Mesendoderm (in vitro differentiated cells): Measurements from ENCODE around the gene TDRD15.

Experiments used
- DNase-seq: peaks from one replicate; pipeline ENCODE4 v3.0.0; 2013
- H2AK5ac ChIP-seq: 2 replicates; pipeline ENCODE4 v1.6.1; 2013; ENCODE audit warnings: low read length, inconsistent platforms
- H2BK120ac ChIP-seq: 2 replicates; pipeline ENCODE4 v1.6.1; 2013; ENCODE audit warnings: low read depth, mild to moderate bottlenecking, low read length, moderate library complexity, mixed read lengths
- H2BK15ac ChIP-seq: replicated peaks from 2 replicates; pipeline ENCODE4 v1.6.1; 2013; ENCODE audit warnings: low read depth, mild to moderate bottlenecking, moderate library complexity
- H2BK5ac ChIP-seq: 2 replicates; pipeline ENCODE4 v1.6.1; 2013; ENCODE audit warnings: low read length, inconsistent platforms
- H3K18ac ChIP-seq: 2 replicates; pipeline ENCODE4 v1.6.1; 2013; ENCODE audit warnings: mild to moderate bottlenecking, low read length, mixed read lengths
- H3K23ac ChIP-seq: one replicate; pipeline ENCODE4 v1.6.1; 2013; ENCODE audit warnings: low read length
- H3K27ac ChIP-seq: 2 replicates; pipeline ENCODE4 v1.5.1; 2013; ENCODE audit warnings: low read depth, mild to moderate bottlenecking, inconsistent platforms, low read length, moderate library complexity
- H3K27me3 ChIP-seq: 2 replicates; pipeline ENCODE4 v1.6.1; 2013; ENCODE audit warnings: low read length, control low read depth, mild to moderate bottlenecking, inconsistent platforms; ENCODE audit not compliant: insufficient read depth, poor library complexity
- H3K36me3 ChIP-seq: 2 replicates; pipeline ENCODE4 v1.6.1; 2013; ENCODE audit warnings: low read length, inconsistent platforms; ENCODE audit not compliant: control insufficient read depth, insufficient read depth
- H3K4ac ChIP-seq: one replicate; pipeline ENCODE4 v1.6.1; 2013; ENCODE audit warnings: low read depth, mild to moderate bottlenecking, low read length, moderate library complexity
- H3K4me1 ChIP-seq: 2 replicates; pipeline ENCODE4 v1.6.1; 2013; ENCODE audit warnings: low read depth, low read length, inconsistent platforms; ENCODE audit not compliant: control insufficient read depth
- H3K4me2 ChIP-seq: 2 replicates; pipeline ENCODE4 v1.6.1; 2013; ENCODE audit warnings: low read length
- H3K4me3 ChIP-seq: 2 replicates; pipeline ENCODE4 v1.5.1; 2013; ENCODE audit warnings: mild to moderate bottlenecking, low read length
- H3K56ac ChIP-seq: one replicate; pipeline ENCODE4 v1.6.1; 2013; ENCODE audit warnings: low read length
- H3K79me1 ChIP-seq: 2 replicates; pipeline ENCODE4 v1.6.1; 2013; ENCODE audit warnings: low read length, inconsistent platforms
- H3K79me2 ChIP-seq: 2 replicates; pipeline ENCODE4 v1.6.1; 2013; ENCODE audit warnings: mild to moderate bottlenecking, low read length; ENCODE audit not compliant: control insufficient read depth, insufficient read depth
- H3K9ac ChIP-seq: 2 replicates; pipeline ENCODE4 v1.6.1; 2013; ENCODE audit warnings: low read length, inconsistent platforms
- H4K5ac ChIP-seq: one replicate; pipeline ENCODE4 v1.6.1; 2013; ENCODE audit warnings: low read length
- H4K8ac ChIP-seq: one replicate; pipeline ENCODE4 v1.6.1; 2013; ENCODE audit warnings: low read depth, mild to moderate bottlenecking, control low read depth, low read length, moderate library complexity
- WGBS: extraction: QIAGEN DNeasy Blood & Tissue Kit; methylation state at CpG from one replicate; pipeline ENCODE4 v1.1.7; 2013; ENCODE audit warnings: low lambda C conversion rate, missing lambda C conversion rate; ENCODE audit not compliant: insufficient coverage; ENCODE audit errors: extremely low coverage; 5-methylcytosine and 5-hydroxymethylcytosine counted together

The TDRD15 gene

GRCh38 chr2:21183726-21184125, 60.0 kb downstream of the TDRD15 start:
- no peaks in the 10 kb centered on the region for H3K27me3 ChIP-seq
- H3K4me3 ChIP-seq, result no peak overlapping the region
- H3K18ac ChIP-seq, result no peak overlapping the region
- no peak overlapping the region for H3K56ac ChIP-seq
- no peak overlapping the region for H3K4me2 ChIP-seq
- H3K4me1 ChIP-seq, result no peaks in the 10 kb centered on the region
- no peak overlapping the region for H3K23ac ChIP-seq
- no peak overlapping the region for H2BK15ac ChIP-seq
- no peaks in the 10 kb centered on the region for H3K79me2 ChIP-seq
- no peak overlapping the region for H3K4ac ChIP-seq
- no peaks in the 10 kb centered on the region for H3K79me1 ChIP-seq
- no peak overlapping the region for H2BK120ac ChIP-seq
- no peaks in the 10 kb centered on the region for H3K36me3 ChIP-seq
- H4K8ac ChIP-seq, result no peak overlapping the region
- no peak overlapping the region for H3K9ac ChIP-seq
- no peak overlapping the region for H4K5ac ChIP-seq
- no peak for DNase-seq
- H2AK5ac ChIP-seq, result no peak overlapping the region
- no peak overlapping the region for H2BK5ac ChIP-seq
- WGBS, result no CpG with 5 or more reads among the region's 2 CpGs
- no peak overlapping the region for H3K27ac ChIP-seq

- H3K9ac ChIP-seq, result no peak overlapping the region
- no peak overlapping the region for H3K27ac ChIP-seq
- no peak overlapping the region for H3K18ac ChIP-seq
- H2AK5ac ChIP-seq, result no peak overlapping the region
- no CpG with 5 or more reads among the region's 2 CpGs for WGBS
- no peaks in the 10 kb centered on the region for H3K79me2 ChIP-seq
- no peak overlapping the region for H3K23ac ChIP-seq
- no peak overlapping the region for H3K56ac ChIP-seq
- no peak overlapping the region for H3K4me2 ChIP-seq
- no peak overlapping the region for H3K4ac ChIP-seq
- H2BK120ac ChIP-seq, result no peak overlapping the region
- no peaks in the 10 kb centered on the region for H3K4me1 ChIP-seq
- no peak overlapping the region for H4K8ac ChIP-seq
- no peaks in the 10 kb centered on the region for H3K27me3 ChIP-seq
- no peaks in the 10 kb centered on the region for H3K79me1 ChIP-seq
- no peak overlapping the region for H2BK15ac ChIP-seq
- DNase-seq, result no peak
- no peak overlapping the region for H3K4me3 ChIP-seq
- H2BK5ac ChIP-seq, result no peak overlapping the region
- no peaks in the 10 kb centered on the region for H3K36me3 ChIP-seq
- H4K5ac ChIP-seq, result no peak overlapping the region
These were observed 67.8 kb downstream of the TDRD15 start for GRCh38 chr2:21191535-21191934.
